GM19099 (cell line): ENCODE measurements around the gene DCAF5.

Source experiments
- POLR2A ChIP-seq: IDR thresholded peaks from 3 replicates; pipeline ENCODE4 v1.6.1; 2011; ENCODE audit warnings: low read depth; ENCODE audit not compliant: insufficient read length; ENCODE audit errors: extremely low read depth

DCAF5 gene

GRCh38 chr14:69153152-69153872 lies 393 bp upstream of the DCAF5 start:
- TF ChIP-seq POLR2A, result peak; percentile 84

- no peak for TF ChIP-seq POLR2A
Observed at GRCh38 chr14:69152181-69152901, 578 bp downstream of the DCAF5 start.

- no peak for TF ChIP-seq POLR2A
Observed at GRCh38 chr14:69151458-69152180, 1.3 kb downstream of the DCAF5 start.

GRCh38 chr14:69149461-69150244 lies 3.3 kb downstream of the DCAF5 start:
- no peak for TF ChIP-seq POLR2A

GRCh38 chr14:69142101-69142500 lies 10.8 kb downstream of the DCAF5 start:
- TF ChIP-seq POLR2A, result no peak

GRCh38 chr14:69141550-69141949 lies 11.4 kb downstream of the DCAF5 start:
- TF ChIP-seq POLR2A, result no peak

- no peak for TF ChIP-seq POLR2A
Observed at GRCh38 chr14:69139743-69140142, 13.2 kb downstream of the DCAF5 start.

- TF ChIP-seq POLR2A, result no peak
Observed at GRCh38 chr14:69137843-69138535, 14.9 kb downstream of the DCAF5 start.

GRCh38 chr14:69137416-69137815 lies 15.5 kb downstream of the DCAF5 start:
- TF ChIP-seq POLR2A, result no peak

GRCh38 chr14:69135133-69135532 lies 17.8 kb downstream of the DCAF5 start:
- TF ChIP-seq POLR2A, result no peak

GRCh38 chr14:69133206-69134125 lies 19.5 kb downstream of the DCAF5 start:
- no peak for TF ChIP-seq POLR2A

GRCh38 chr14:69132513-69133181 lies 20.3 kb downstream of the DCAF5 start:
- no peak for TF ChIP-seq POLR2A

- no peak for TF ChIP-seq POLR2A
Observed at GRCh38 chr14:69131176-69131575, 21.7 kb downstream of the DCAF5 start.

GRCh38 chr14:69129264-69129880 lies 23.5 kb downstream of the DCAF5 start:
- TF ChIP-seq POLR2A, result no peak
